Endothelial cell of umbilical vein (primary cell): ENCODE data around the gene PPCDC. TPM values are rescaled to one million over a fixed set of nuclear protein-coding genes. Genes with fewer than 3 reads are reported as not detected.

Source experiments
- BruUV-seq: library from RNA; stranded (reverse); fragments of 400-500 nt; replicated peaks from 2 replicates; lab custom pipeline; 2021; lab: Mats Ljungman, UMichigan
- CTCF ChIA-PET: fragments of 300-600, 350-600 bp; sonication (Branson Sonifier 250); formaldehyde crosslinking; loops from one replicate; lab custom pipeline; 2021; ENCODE audit warnings: antibody characterized with exemption, inconsistent platforms; lab: Charles Lee
- POLR2A ChIA-PET: fragments of 300-600, 350-600 bp; sonication (Branson Sonifier 250); formaldehyde crosslinking; loops from one replicate; lab custom pipeline; 2021; ENCODE audit warnings: antibody characterized with exemption, inconsistent platforms; lab: Charles Lee
- DNase-seq: peaks from one replicate; pipeline ENCODE4 v3.0.0-alpha.2; 2011; ENCODE audit warnings: low read depth, low spot score
- FAIRE-seq: peaks from 2 replicates; lab custom pipeline; 2011; peaks lifted over from hg19 to GRCh38; lab: Jason Lieb, UNC
- H2AFZ ChIP-seq: 2 replicates; pipeline ENCODE4 v1.6.0; 2012; ENCODE audit warnings: low read depth, low read length, control low read depth, inconsistent platforms
- H3K27ac ChIP-seq: 2 replicates; pipeline ENCODE4 v1.5.1; 2011; ENCODE audit warnings: low read depth, mild to moderate bottlenecking, control low read depth, low read length, moderate library complexity; ENCODE audit not compliant: insufficient read depth
- H3K27me3 ChIP-seq, 2 experiments: 2 replicates each; pipeline versions ENCODE4 v1.6.0 to v1.6.1; 2011; ENCODE audit warnings: low read length in 2 of 2, mixed read lengths in 1 of 2; ENCODE audit not compliant: control insufficient read depth in 2 of 2, insufficient read depth in 2 of 2
- H3K36me3 ChIP-seq, 2 experiments: 2 replicates in 1 of 2; 3 replicates in 1 of 2; pipeline ENCODE4 v1.5.1; 2011; ENCODE audit warnings: low read length in 2 of 2, mild to moderate bottlenecking in 1 of 2, moderate library complexity in 1 of 2; ENCODE audit not compliant: control insufficient read depth in 2 of 2, insufficient read depth in 2 of 2; ENCODE audit errors: extremely low read depth in 1 of 2
- H3K4me1 ChIP-seq: 3 replicates; pipeline ENCODE4 v1.5.1; 2011; ENCODE audit warnings: mild to moderate bottlenecking, low read length; ENCODE audit not compliant: control insufficient read depth, insufficient read depth; ENCODE audit errors: extremely low read depth
- H3K4me2 ChIP-seq: 2 replicates; pipeline ENCODE4 v1.6.1; 2011; ENCODE audit warnings: low read length, control low read depth, mixed read lengths; ENCODE audit not compliant: insufficient read depth
- H3K4me3 ChIP-seq, 3 experiments: fragments of 200-600 bp in 1 of 3; sonication (generic), shearing (Covaris generic) in 1 of 3; replicated peaks in 1 of 3; 2 replicates each; pipeline ENCODE4 v1.5.1; 2011 to 2016; ENCODE audit warnings: control low read depth in 3 of 3, low read length in 3 of 3, mild to moderate bottlenecking in 2 of 3, inconsistent platforms in 1 of 3, low read depth in 1 of 3, moderate library complexity in 1 of 3; ENCODE audit not compliant: insufficient read depth in 1 of 3
- H3K79me2 ChIP-seq: 2 replicates; pipeline ENCODE4 v1.6.0; 2012; ENCODE audit warnings: low read length, inconsistent platforms; ENCODE audit not compliant: control insufficient read depth, insufficient read depth
- H3K9ac ChIP-seq: replicated peaks from 2 replicates; pipeline ENCODE3; 2011; ENCODE audit warnings: low read length, control low read depth; ENCODE audit not compliant: insufficient read depth; ENCODE audit errors: extremely low read depth
- H3K9me1 ChIP-seq: replicated peaks from 3 replicates; pipeline ENCODE4 v1.6.0; 2011; ENCODE audit warnings: mild to moderate bottlenecking, low read length; ENCODE audit not compliant: control insufficient read depth, insufficient read depth; ENCODE audit errors: extremely low read depth
- H3K9me3 ChIP-seq: replicated peaks from 2 replicates; pipeline ENCODE4 v1.5.1; 2012; ENCODE audit warnings: low read length, inconsistent platforms; ENCODE audit not compliant: control insufficient read depth, insufficient read depth
- H4K20me1 ChIP-seq: replicated peaks from 2 replicates; pipeline ENCODE3; 2011; ENCODE audit warnings: mild to moderate bottlenecking, low read length; ENCODE audit not compliant: control insufficient read depth, insufficient read depth; ENCODE audit errors: extremely low read depth
- EZH2 ChIP-seq: IDR thresholded peaks from 2 replicates; pipeline ENCODE4 v1.6.1; 2012; ENCODE audit warnings: borderline replicate concordance, low read depth, mild to moderate bottlenecking, moderate library complexity, low read length, inconsistent platforms; ENCODE audit not compliant: severe bottlenecking
- FOS ChIP-seq: IDR thresholded peaks from 2 replicates; pipeline ENCODE4 v1.6.1; 2011; ENCODE audit warnings: mild to moderate bottlenecking, low read length, moderate library complexity, borderline replicate concordance; ENCODE audit not compliant: insufficient read depth
- GATA2 ChIP-seq: IDR thresholded peaks from 2 replicates; pipeline ENCODE4 v1.7.0; 2011; ENCODE audit warnings: low read depth, mild to moderate bottlenecking, moderate library complexity, mixed read lengths, low read length; ENCODE audit not compliant: insufficient read length, insufficient read depth
- JUN ChIP-seq: IDR thresholded peaks from 2 replicates; pipeline ENCODE4 v1.6.1; 2011; ENCODE audit warnings: borderline replicate concordance, low read depth; ENCODE audit not compliant: insufficient read length, insufficient read depth
- MYC ChIP-seq: IDR thresholded peaks from one replicate; pipeline ENCODE4 v1.6.1; 2011; ENCODE audit warnings: mild to moderate bottlenecking, low read depth, low read length
- POLR2A ChIP-seq: IDR thresholded peaks from 2 replicates; pipeline ENCODE4 v1.6.1; 2012; ENCODE audit warnings: low read depth, mild to moderate bottlenecking, control low read depth, low read length
- POLR2AphosphoS5 ChIP-seq: IDR thresholded peaks from 2 replicates; pipeline ENCODE4 v1.6.1; 2012; ENCODE audit warnings: low read depth, mild to moderate bottlenecking, control low read depth, low read length, moderate library complexity; ENCODE audit not compliant: insufficient read depth
- dilution Hi-C: fragments of 300-500 bp; cut with MboI; formaldehyde crosslinking; loops from one replicate; pipeline ENCODE4 v1.15.0; 2019; ENCODE audit warnings: low sequenced_read_pairs; ENCODE audit not compliant: extremely low pct_ligation_motif_present
- intact Hi-C: fragments of 100-400 bp; cut with micrococcal nuclease; formaldehyde crosslinking; loops from one replicate; pipeline ENCODE4 v1.10.0; 2022
- polyA plus RNA-seq, 4 experiments: library from polyadenylated mRNA; depleted of rRNA in 3 of 4; stranded (reverse) in 3 of 4; unstranded in 1 of 4; fragments of >200 nt; gene quantifications; 2 replicates each; pipeline versions ENCODE4 v1.2.1 to v1.2.3, GENCODE V29; 2011 to 2012; ENCODE audit warnings: missing spikeins in 1 of 4
- total RNA-seq: library from RNA; stranded (reverse); gene quantifications from 2 replicates; pipeline ENCODE4 v1.2.3, GENCODE V29; 2021
- TF ChIP-seq, protein P1 (sequence below), 2 donors: IDR thresholded peaks; 1 replicate in 1 of 2; 2 replicates in 1 of 2; pipeline ENCODE4 v1.5.1; 2011; ENCODE audit warnings: low read length in 2 of 2, mild to moderate bottlenecking in 2 of 2, moderate library complexity in 2 of 2, control low read depth in 1 of 2, inconsistent platforms in 1 of 2, low read depth in 1 of 2; ENCODE audit not compliant: insufficient read depth in 1 of 2; ENCODE audit errors: extremely low read depth in 1 of 2
- TF ChIP-seq, protein P2 (sequence below): IDR thresholded peaks from 2 replicates; pipeline ENCODE4 v1.6.1; 2011; ENCODE audit not compliant: insufficient read depth, insufficient read length

The PPCDC gene
- total and polyA plus RNA-seq, 2 donors (not counting 3 experiments of a cell fraction or from before 2014, with no cell fraction given) = 14.5 to 21.4 TPM

DNA sequence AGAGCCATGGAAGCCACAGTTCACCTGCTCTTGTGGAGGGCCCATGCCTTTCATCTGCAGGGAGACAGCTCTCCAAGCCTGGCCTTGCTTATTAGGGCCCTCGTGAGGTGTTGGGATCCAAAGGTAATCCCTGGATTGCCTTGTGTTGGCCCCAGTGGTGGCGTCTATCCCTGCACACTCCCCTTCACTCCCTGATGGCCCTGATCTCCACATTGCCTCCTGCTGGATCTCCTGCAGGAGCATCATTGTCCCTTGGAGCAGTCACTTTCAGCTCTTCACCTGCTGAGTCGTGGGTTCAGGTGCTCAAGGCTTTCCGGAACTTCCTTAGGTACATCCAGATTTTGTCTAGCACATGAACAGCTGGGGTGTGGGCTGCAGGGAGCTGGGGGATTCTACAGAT is 7.0 kb downstream of the PPCDC start:
- Histone ChIP-seq H3K27ac (peak overlapping the region; percentile 99), H3K4me3 (no peak overlapping the region), H3K9me3 (no peaks in the 10 kb centered on the region), H3K9ac (peak overlapping the region; percentile 87), H3K79me2 (no peaks in the 10 kb centered on the region), H2AFZ (no peak overlapping the region), H3K27me3 (no peaks in the 10 kb centered on the region), H3K4me1 (peaks cover 37% of the 10 kb centered on the region), H3K36me3 (no peaks in the 10 kb centered on the region), H3K9me1 (no peaks in the 10 kb centered on the region), H4K20me1 (no peaks in the 10 kb centered on the region), H3K4me2 (peak overlapping the region; percentile 67)
- ChIA-PET CTCF (interaction anchor here (1.0 to 5.2 kb wide), 12 partner anchors 8 to 176 kb away, joined by 3 to 213 read pairs (median 4); partner anchors contain the start of gene C15orf39), POLR2A (interaction anchor here (1.8 to 2.9 kb wide), 3 partner anchors 13 to 174 kb away, joined by 12 to 20 read pairs (median 14); partner anchors contain the start of gene C15orf39)
- no peak for FAIRE-seq
- intact Hi-C loops = loop anchor here (5.0 kb wide), 1 partner anchor 337 kb away; the partner anchor contains the start of gene MAN2C1
- no peak for TF ChIP-seq FOS
- no peak for TF ChIP-seq EZH2
- TF ChIP-seq MYC = no peak
- TF ChIP-seq, protein P1, sequence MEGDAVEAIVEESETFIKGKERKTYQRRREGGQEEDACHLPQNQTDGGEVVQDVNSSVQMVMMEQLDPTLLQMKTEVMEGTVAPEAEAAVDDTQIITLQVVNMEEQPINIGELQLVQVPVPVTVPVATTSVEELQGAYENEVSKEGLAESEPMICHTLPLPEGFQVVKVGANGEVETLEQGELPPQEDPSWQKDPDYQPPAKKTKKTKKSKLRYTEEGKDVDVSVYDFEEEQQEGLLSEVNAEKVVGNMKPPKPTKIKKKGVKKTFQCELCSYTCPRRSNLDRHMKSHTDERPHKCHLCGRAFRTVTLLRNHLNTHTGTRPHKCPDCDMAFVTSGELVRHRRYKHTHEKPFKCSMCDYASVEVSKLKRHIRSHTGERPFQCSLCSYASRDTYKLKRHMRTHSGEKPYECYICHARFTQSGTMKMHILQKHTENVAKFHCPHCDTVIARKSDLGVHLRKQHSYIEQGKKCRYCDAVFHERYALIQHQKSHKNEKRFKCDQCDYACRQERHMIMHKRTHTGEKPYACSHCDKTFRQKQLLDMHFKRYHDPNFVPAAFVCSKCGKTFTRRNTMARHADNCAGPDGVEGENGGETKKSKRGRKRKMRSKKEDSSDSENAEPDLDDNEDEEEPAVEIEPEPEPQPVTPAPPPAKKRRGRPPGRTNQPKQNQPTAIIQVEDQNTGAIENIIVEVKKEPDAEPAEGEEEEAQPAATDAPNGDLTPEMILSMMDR (IDR thresholded peaks at IDR 0.05; ENCODE audit: extremely low read depth in 1 of 2, insufficient read depth in 1 of 2, low read depth in 1 of 2, low read length in 2 of 2) = no peak
- TF ChIP-seq, protein P2, sequence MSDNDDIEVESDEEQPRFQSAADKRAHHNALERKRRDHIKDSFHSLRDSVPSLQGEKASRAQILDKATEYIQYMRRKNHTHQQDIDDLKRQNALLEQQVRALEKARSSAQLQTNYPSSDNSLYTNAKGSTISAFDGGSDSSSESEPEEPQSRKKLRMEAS = no peak
- no peak for TF ChIP-seq GATA2
- no peak for TF ChIP-seq POLR2AphosphoS5
- no peak for TF ChIP-seq POLR2A
- TF ChIP-seq JUN = no peak
- dilution Hi-C loops = no loop called here
- no peak for DNase-seq
- TSS peak; percentile 3 for BruUV-seq
